ENCODE results near the gene KRT16. TPM values are rescaled to one million over a fixed set of nuclear protein-coding genes. Genes with fewer than 3 reads are reported as not detected.
"Not testable (repeated sequence)": the region's sequence is repeated elsewhere in the genome, so short reads cannot be mapped to it uniquely, and the experiment has no call there.

KRT16 gene
- total RNA-seq, 1 donor from 2014 or later, result 4.8 TPM

GRCh38 chr17:41629316-41629715 lies 16.7 kb upstream of the KRT16 start:
- Histone ChIP-seq H3K27me3 (ENCODE audit: control insufficient read depth, insufficient read depth, low read length) (no peaks in the 10 kb centered on the region), H3K36me3 (ENCODE audit: control insufficient read depth, insufficient read depth, low read length) (no peaks in the 10 kb centered on the region), H3K4me3 (ENCODE audit: low read depth, low read length) (no peak overlapping the region)
- no peak for TF ChIP-seq CTCF (IDR thresholded peaks at IDR 0.05; ENCODE audit: insufficient read depth, low read length, poor library complexity, severe bottlenecking)
- no peak for DNase-seq (ENCODE audit: low read depth)

- not testable (repeated sequence) for H3K36me3 ChIP-seq (ENCODE audit: control insufficient read depth, insufficient read depth, low read length); H3K4me3 ChIP-seq (ENCODE audit: low read depth, low read length); H3K27me3 ChIP-seq (ENCODE audit: control insufficient read depth, insufficient read depth, low read length); DNase-seq (ENCODE audit: low read depth)
Measured at GRCh38 chr17:41628621-41629255, 16.2 kb upstream of the KRT16 start.

- not testable (repeated sequence) for H3K27me3 ChIP-seq (ENCODE audit: control insufficient read depth, insufficient read depth, low read length); H3K4me3 ChIP-seq (ENCODE audit: low read depth, low read length); DNase-seq (ENCODE audit: low read depth); H3K36me3 ChIP-seq (ENCODE audit: control insufficient read depth, insufficient read depth, low read length)
Measured at GRCh38 chr17:41628073-41628370, 15.5 kb upstream of the KRT16 start.

- Histone ChIP-seq H3K27me3 (ENCODE audit: control insufficient read depth, insufficient read depth, low read length) (no peaks in the 10 kb centered on the region), H3K4me3 (ENCODE audit: low read depth, low read length) (no peak overlapping the region), H3K36me3 (ENCODE audit: control insufficient read depth, insufficient read depth, low read length) (no peaks in the 10 kb centered on the region)
- DNase-seq (ENCODE audit: low read depth), result no peak
- TF ChIP-seq CTCF (IDR thresholded peaks at IDR 0.05; ENCODE audit: insufficient read depth, low read length, poor library complexity, severe bottlenecking), result no peak
Measured at GRCh38 chr17:41627316-41628072, 14.9 kb upstream of the KRT16 start.

- not testable (repeated sequence) for H3K27me3 ChIP-seq (ENCODE audit: control insufficient read depth, insufficient read depth, low read length); H3K4me3 ChIP-seq (ENCODE audit: low read depth, low read length); DNase-seq (ENCODE audit: low read depth); H3K36me3 ChIP-seq (ENCODE audit: control insufficient read depth, insufficient read depth, low read length)
Measured at GRCh38 chr17:41626914-41627295, 14.3 kb upstream of the KRT16 start.

- DNase-seq (ENCODE audit: low read depth); H3K4me3 ChIP-seq (ENCODE audit: low read depth, low read length); H3K36me3 ChIP-seq (ENCODE audit: control insufficient read depth, insufficient read depth, low read length); H3K27me3 ChIP-seq (ENCODE audit: control insufficient read depth, insufficient read depth, low read length): not testable (repeated sequence)
Measured at GRCh38 chr17:41626028-41626913, 13.7 kb upstream of the KRT16 start.

- H3K36me3 ChIP-seq (ENCODE audit: control insufficient read depth, insufficient read depth, low read length), result no peaks in the 10 kb centered on the region
- no peak for DNase-seq (ENCODE audit: low read depth)
- H3K4me3 ChIP-seq (ENCODE audit: low read depth, low read length), result no peak overlapping the region
- no peak for TF ChIP-seq CTCF (IDR thresholded peaks at IDR 0.05; ENCODE audit: insufficient read depth, low read length, poor library complexity, severe bottlenecking)
- H3K27me3 ChIP-seq (ENCODE audit: control insufficient read depth, insufficient read depth, low read length), result no peaks in the 10 kb centered on the region
Measured at GRCh38 chr17:41625602-41626001, 13.0 kb upstream of the KRT16 start.

Measured in kidney epithelial cell (primary cell).